Measurements from ENCODE around the gene FAM53C. TPM values are rescaled to one million over a fixed set of nuclear protein-coding genes. Genes with fewer than 3 reads are reported as not detected.
"Not testable (repeated sequence)": the region's sequence is repeated elsewhere in the genome, so short reads cannot be mapped to it uniquely, and the experiment has no call there.

Gene FAM53C
- total RNA-seq, 1 experiment from 2014 or later, result 36.4 TPM

DNA sequence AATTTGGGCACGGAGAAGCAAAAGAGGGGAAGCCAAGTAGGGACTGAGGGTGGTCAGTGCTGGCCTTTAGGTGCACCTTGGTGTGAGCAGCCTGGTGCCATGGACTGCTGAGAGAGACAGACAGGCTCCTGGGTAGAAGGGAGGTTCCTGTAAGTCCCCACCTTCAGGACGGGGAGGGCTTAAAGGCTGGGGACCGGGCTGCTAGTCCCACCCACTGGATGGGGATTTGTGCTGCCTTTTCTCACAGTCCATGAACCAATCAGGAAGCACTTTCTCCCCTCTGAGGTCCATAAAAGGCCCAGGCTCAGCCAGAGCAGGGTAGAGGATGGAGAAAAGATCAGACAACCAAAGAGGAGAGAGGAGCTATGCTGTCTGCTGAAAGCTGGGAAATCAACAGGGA lies 21.7 kb upstream of the FAM53C start:
- Histone ChIP-seq H3K79me2 (ENCODE audit: insufficient read depth, low read length) (no peaks in the 10 kb centered on the region), H3K27me3 (ENCODE audit: insufficient read depth, low read length) (no peaks in the 10 kb centered on the region), H2AFZ (ENCODE audit: low read depth, low read length, poor library complexity, severe bottlenecking) (no peak overlapping the region), H3K9me2 (ENCODE audit: insufficient read depth) (no peaks in the 10 kb centered on the region), H4K20me1 (ENCODE audit: insufficient read depth) (no peaks in the 10 kb centered on the region), H3K27ac (ENCODE audit: low read depth, low read length) (no peak overlapping the region), H3K9ac (ENCODE audit: low read length) (no peak overlapping the region), H3K4me1 (ENCODE audit: control insufficient read depth in 1 of 2, insufficient read depth in 2 of 2, low read length in 2 of 2) (no peaks in the 10 kb centered on the region), H3K4me3 (replicated peaks in 1 of 2; ENCODE audit: low read depth in 1 of 2, low read length in 2 of 2) (no peak overlapping the region), H3K36me3 (ENCODE audit: control insufficient read depth in 1 of 2, insufficient read depth in 2 of 2, low read length in 2 of 2) (peaks cover 0 to 3% of the 10 kb centered on the region in 2 experiments; a peak in 2 of 4 replicates), H3K4me2 (ENCODE audit: low read length) (no peak overlapping the region), H3K9me3 (ENCODE audit: control insufficient read depth in 1 of 2, insufficient read depth in 1 of 2, low read depth in 1 of 2, low read length in 2 of 2) (no peaks in the 10 kb centered on the region)
- intact Hi-C loops (cut with micrococcal nuclease), result no loop called here
- BruUV-seq (replicated peaks), result no TSS peak
- ChIA-PET RAD21 (ENCODE audit: low non-redundant PET in 1 of 2, low total read pairs in 2 of 2, uncharacterized antibody in 2 of 2, unreplicated experiment in 2 of 2) (no interaction called here), CTCF (no interaction called here), POLR2A (no interaction called here)
- TF ChIP-seq, protein P1, sequence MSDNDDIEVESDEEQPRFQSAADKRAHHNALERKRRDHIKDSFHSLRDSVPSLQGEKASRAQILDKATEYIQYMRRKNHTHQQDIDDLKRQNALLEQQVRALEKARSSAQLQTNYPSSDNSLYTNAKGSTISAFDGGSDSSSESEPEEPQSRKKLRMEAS (IDR thresholded peaks at IDR 0.05), result no peak
- TF ChIP-seq SIN3A (IDR thresholded peaks at IDR 0.05; ENCODE audit: low read depth), result no peak
- TF ChIP-seq CBX3 (IDR thresholded peaks at IDR 0.05; ENCODE audit: low read depth), result no peak
- TF ChIP-seq TCF7L2 (IDR thresholded peaks at IDR 0.05; ENCODE audit: borderline replicate concordance, extremely low read depth, insufficient read depth, insufficient read length), result no peak
- no peak for TF ChIP-seq ELF1 (IDR thresholded peaks at IDR 0.05; ENCODE audit: borderline replicate concordance, low read depth)
- TF ChIP-seq ZFX (IDR thresholded peaks at IDR 0.05), result no peak
- no peak for TF ChIP-seq POLR2AphosphoS5 (IDR thresholded peaks at IDR 0.05; ENCODE audit: low read depth, low read length)
- no peak for TF ChIP-seq JUND (IDR thresholded peaks at IDR 0.05)
- no peak for TF ChIP-seq EZH2phosphoT487 (IDR thresholded peaks at IDR 0.05; ENCODE audit: borderline replicate concordance)
- no peak for TF ChIP-seq EGR1 (IDR thresholded peaks at IDR 0.05; ENCODE audit: low read depth)
- TF ChIP-seq, protein P2, sequence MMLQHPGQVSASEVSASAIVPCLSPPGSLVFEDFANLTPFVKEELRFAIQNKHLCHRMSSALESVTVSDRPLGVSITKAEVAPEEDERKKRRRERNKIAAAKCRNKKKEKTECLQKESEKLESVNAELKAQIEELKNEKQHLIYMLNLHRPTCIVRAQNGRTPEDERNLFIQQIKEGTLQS (IDR thresholded peaks at IDR 0.05), result no peak
- no peak for TF ChIP-seq POLR2A (IDR thresholded peaks at IDR 0.05; ENCODE audit: borderline replicate concordance, extremely low read depth, insufficient read depth, insufficient read length)
- TF ChIP-seq ZNF274 (IDR thresholded peaks at IDR 0.05; ENCODE audit: low read depth, low read length), result no peak
- TF ChIP-seq RAD21 (IDR thresholded peaks at IDR 0.05; ENCODE audit: low read depth), result no peak
- TF ChIP-seq SRF (IDR thresholded peaks at IDR 0.05; ENCODE audit: low read depth), result no peak
- TF ChIP-seq CEBPB (IDR thresholded peaks at IDR 0.05; ENCODE audit: low read depth), result no peak
- TF ChIP-seq, protein P3, sequence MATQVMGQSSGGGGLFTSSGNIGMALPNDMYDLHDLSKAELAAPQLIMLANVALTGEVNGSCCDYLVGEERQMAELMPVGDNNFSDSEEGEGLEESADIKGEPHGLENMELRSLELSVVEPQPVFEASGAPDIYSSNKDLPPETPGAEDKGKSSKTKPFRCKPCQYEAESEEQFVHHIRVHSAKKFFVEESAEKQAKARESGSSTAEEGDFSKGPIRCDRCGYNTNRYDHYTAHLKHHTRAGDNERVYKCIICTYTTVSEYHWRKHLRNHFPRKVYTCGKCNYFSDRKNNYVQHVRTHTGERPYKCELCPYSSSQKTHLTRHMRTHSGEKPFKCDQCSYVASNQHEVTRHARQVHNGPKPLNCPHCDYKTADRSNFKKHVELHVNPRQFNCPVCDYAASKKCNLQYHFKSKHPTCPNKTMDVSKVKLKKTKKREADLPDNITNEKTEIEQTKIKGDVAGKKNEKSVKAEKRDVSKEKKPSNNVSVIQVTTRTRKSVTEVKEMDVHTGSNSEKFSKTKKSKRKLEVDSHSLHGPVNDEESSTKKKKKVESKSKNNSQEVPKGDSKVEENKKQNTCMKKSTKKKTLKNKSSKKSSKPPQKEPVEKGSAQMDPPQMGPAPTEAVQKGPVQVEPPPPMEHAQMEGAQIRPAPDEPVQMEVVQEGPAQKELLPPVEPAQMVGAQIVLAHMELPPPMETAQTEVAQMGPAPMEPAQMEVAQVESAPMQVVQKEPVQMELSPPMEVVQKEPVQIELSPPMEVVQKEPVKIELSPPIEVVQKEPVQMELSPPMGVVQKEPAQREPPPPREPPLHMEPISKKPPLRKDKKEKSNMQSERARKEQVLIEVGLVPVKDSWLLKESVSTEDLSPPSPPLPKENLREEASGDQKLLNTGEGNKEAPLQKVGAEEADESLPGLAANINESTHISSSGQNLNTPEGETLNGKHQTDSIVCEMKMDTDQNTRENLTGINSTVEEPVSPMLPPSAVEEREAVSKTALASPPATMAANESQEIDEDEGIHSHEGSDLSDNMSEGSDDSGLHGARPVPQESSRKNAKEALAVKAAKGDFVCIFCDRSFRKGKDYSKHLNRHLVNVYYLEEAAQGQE (IDR thresholded peaks at IDR 0.05; ENCODE audit: low read depth), result no peak
- TF ChIP-seq, protein P4, sequence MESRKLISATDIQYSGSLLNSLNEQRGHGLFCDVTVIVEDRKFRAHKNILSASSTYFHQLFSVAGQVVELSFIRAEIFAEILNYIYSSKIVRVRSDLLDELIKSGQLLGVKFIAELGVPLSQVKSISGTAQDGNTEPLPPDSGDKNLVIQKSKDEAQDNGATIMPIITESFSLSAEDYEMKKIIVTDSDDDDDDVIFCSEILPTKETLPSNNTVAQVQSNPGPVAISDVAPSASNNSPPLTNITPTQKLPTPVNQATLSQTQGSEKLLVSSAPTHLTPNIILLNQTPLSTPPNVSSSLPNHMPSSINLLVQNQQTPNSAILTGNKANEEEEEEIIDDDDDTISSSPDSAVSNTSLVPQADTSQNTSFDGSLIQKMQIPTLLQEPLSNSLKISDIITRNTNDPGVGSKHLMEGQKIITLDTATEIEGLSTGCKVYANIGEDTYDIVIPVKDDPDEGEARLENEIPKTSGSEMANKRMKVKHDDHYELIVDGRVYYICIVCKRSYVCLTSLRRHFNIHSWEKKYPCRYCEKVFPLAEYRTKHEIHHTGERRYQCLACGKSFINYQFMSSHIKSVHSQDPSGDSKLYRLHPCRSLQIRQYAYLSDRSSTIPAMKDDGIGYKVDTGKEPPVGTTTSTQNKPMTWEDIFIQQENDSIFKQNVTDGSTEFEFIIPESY (IDR thresholded peaks at IDR 0.05; ENCODE audit: extremely low read depth, insufficient replicate concordance, low read length), result no peak
- DNase-seq (ENCODE audit: low read depth, low spot score), result no peak
- ATAC-seq, result peak; percentile 34; the same call in 1 of the 2 replicates

DNA sequence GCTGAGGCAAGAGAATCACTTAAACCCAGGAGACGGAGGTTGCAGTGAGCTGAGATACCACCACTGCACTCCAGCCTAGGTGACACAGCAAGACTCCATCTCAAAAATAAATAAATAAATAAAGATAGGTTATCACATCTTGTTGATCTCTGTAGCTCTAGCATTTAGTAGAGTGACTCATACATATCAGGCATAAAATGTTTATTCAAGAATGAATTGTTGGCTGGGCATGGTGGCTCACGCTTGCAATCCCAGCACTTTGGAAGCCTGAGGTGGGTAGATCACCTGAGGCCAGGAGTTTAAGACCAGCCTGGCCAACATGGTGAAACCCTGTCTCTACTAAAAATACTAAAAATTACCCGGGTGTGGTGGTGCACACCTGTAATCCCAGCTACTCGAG lies 19.9 kb upstream of the FAM53C start:
- DNase-seq (ENCODE audit: low read depth, low spot score); intact Hi-C loops (cut with micrococcal nuclease); H3K9me3 ChIP-seq (ENCODE audit: control insufficient read depth in 1 of 2, insufficient read depth in 1 of 2, low read depth in 1 of 2, low read length in 2 of 2); BruUV-seq (replicated peaks); ATAC-seq; H3K79me2 ChIP-seq (ENCODE audit: insufficient read depth, low read length); H3K36me3 ChIP-seq (ENCODE audit: control insufficient read depth in 1 of 2, insufficient read depth in 2 of 2, low read length in 2 of 2); H3K4me2 ChIP-seq (ENCODE audit: low read length); CTCF ChIA-PET; H3K4me1 ChIP-seq (ENCODE audit: control insufficient read depth in 1 of 2, insufficient read depth in 2 of 2, low read length in 2 of 2); POLR2A ChIA-PET; H2AFZ ChIP-seq (ENCODE audit: low read depth, low read length, poor library complexity, severe bottlenecking); H4K20me1 ChIP-seq (ENCODE audit: insufficient read depth); H3K4me3 ChIP-seq (replicated peaks in 1 of 2; ENCODE audit: low read depth in 1 of 2, low read length in 2 of 2); H3K9ac ChIP-seq (ENCODE audit: low read length); H3K27ac ChIP-seq (ENCODE audit: low read depth, low read length); H3K9me2 ChIP-seq (ENCODE audit: insufficient read depth); H3K27me3 ChIP-seq (ENCODE audit: insufficient read depth, low read length); RAD21 ChIA-PET (ENCODE audit: low non-redundant PET in 1 of 2, low total read pairs in 2 of 2, uncharacterized antibody in 2 of 2, unreplicated experiment in 2 of 2): not testable (repeated sequence)
